HG02623 (cell line): Measurements from ENCODE around the gene CLDND1.
"Not testable (repeated sequence)": the region's sequence is repeated elsewhere in the genome, so short reads cannot be mapped to it uniquely, and the experiment has no call there.

ENCODE experiments used
- ATAC-seq: cut with Tn5 transposase; IDR thresholded peaks from one replicate; pipeline ENCODE4 v1.9.1; 2021; ENCODE audit warnings: moderate library complexity; ENCODE audit not compliant: unreplicated experiment

Gene CLDND1

GRCh38 chr3:98522544-98523281 is at the start of gene CLDND1:
CLDND1 (minus strand) TSS chr3:98522902; CDS start chr3:98521424, 1,478 bp downstream.
- ATAC-seq = peak; percentile 89

- ATAC-seq = no peak
Measured at GRCh38 chr3:98568402-98568801, 45.7 kb upstream of the CLDND1 start.

GRCh38 chr3:98567666-98568270 is 45.1 kb upstream of the CLDND1 start:
- peak; percentile 32 for ATAC-seq

GRCh38 chr3:98565843-98566242 is 43.1 kb upstream of the CLDND1 start:
- ATAC-seq = no peak

- ATAC-seq = no peak
Measured at GRCh38 chr3:98565237-98565643, 42.5 kb upstream of the CLDND1 start.

- ATAC-seq = peak; percentile 15
Measured at GRCh38 chr3:98564282-98565005, 41.7 kb upstream of the CLDND1 start.

- ATAC-seq = peak; percentile 48
Measured at GRCh38 chr3:98563661-98564281, 41.1 kb upstream of the CLDND1 start.

GRCh38 chr3:98561727-98562521 is 39.2 kb upstream of the CLDND1 start:
- no peak for ATAC-seq

GRCh38 chr3:98560911-98561310 is 38.2 kb upstream of the CLDND1 start:
- no peak for ATAC-seq

GRCh38 chr3:98559769-98560168 is 37.1 kb upstream of the CLDND1 start:
- ATAC-seq = not testable (repeated sequence)

- ATAC-seq = no peak
Measured at GRCh38 chr3:98558100-98558827, 35.6 kb upstream of the CLDND1 start.

GRCh38 chr3:98557324-98558010 is 34.8 kb upstream of the CLDND1 start:
- peak; percentile 22 for ATAC-seq

- peak; percentile 70 for ATAC-seq
Measured at GRCh38 chr3:98556164-98557130, 33.7 kb upstream of the CLDND1 start.

GRCh38 chr3:98555025-98555379 is 32.3 kb upstream of the CLDND1 start:
- no peak for ATAC-seq

- ATAC-seq = no peak
Measured at GRCh38 chr3:98554580-98554979, 31.9 kb upstream of the CLDND1 start.

GRCh38 chr3:98553753-98554152 is 31.1 kb upstream of the CLDND1 start:
- ATAC-seq = no peak

- ATAC-seq = no peak
Measured at GRCh38 chr3:98553021-98553563, 30.4 kb upstream of the CLDND1 start.
